Psoas muscle (tissue), 8 donors: Measurements from ENCODE around the gene TNP1. TPM values are rescaled to one million over a fixed set of nuclear protein-coding genes. Genes with fewer than 3 reads are reported as not detected.

ENCODE experiments used
- ATAC-seq, 4 donors: fragments of 200-7000 bp; cut with Tn5 transposase; one replicate each; pipeline ENCODE4 v1.9.1; 2020; ENCODE audit warnings: moderate library complexity in 3 of 4, mild to moderate bottlenecking in 2 of 4
- DNase-seq, 2 donors: peaks; one replicate each; pipeline ENCODE4 v3.0.0-alpha.2; 2020
- H3K27ac ChIP-seq: fragments of 200-600 bp; one replicate; pipeline ENCODE4 v1.8.0; 2022
- H3K27me3 ChIP-seq, 3 donors: fragments of 200-600 bp in 1 of 3; one replicate each; pipeline versions ENCODE4 v1.6.1 to v1.8.0; 2013 to 2022; ENCODE audit warnings: low read length in 2 of 3, mild to moderate bottlenecking in 2 of 3, moderate library complexity in 1 of 3; ENCODE audit not compliant: insufficient read depth in 3 of 3
- H3K36me3 ChIP-seq, 2 donors: fragments of 200-600 bp in 1 of 2; one replicate each; pipeline versions ENCODE4 v1.6.1 to v1.8.0; 2013 to 2022; ENCODE audit warnings: low read depth in 1 of 2, mild to moderate bottlenecking in 1 of 2, moderate library complexity in 1 of 2; ENCODE audit not compliant: insufficient read depth in 1 of 2
- H3K4me1 ChIP-seq: fragments of 200-600 bp; one replicate; pipeline ENCODE4 v1.8.0; 2022
- H3K4me3 ChIP-seq: fragments of 200-600 bp; one replicate; pipeline ENCODE4 v1.8.0; 2022; ENCODE audit warnings: mild to moderate bottlenecking
- H3K9me3 ChIP-seq: fragments of 200-600 bp; one replicate; pipeline ENCODE4 v1.8.0; 2022
- WGBS, 3 donors: extraction: QIAGEN DNeasy Blood & Tissue Kit; methylation state at CpG; one replicate each; pipeline versions ENCODE4 v1.1.6 to v1.1.7; 2013; 5-methylcytosine and 5-hydroxymethylcytosine counted together
- intact Hi-C, 2 donors: fragments of 100-400 bp; cut with DNase I; formaldehyde crosslinking; loops; one replicate each; pipeline versions ENCODE4 v1.11.0 to v1.14.2; 2022
- polyA plus RNA-seq, 3 donors: library from polyadenylated mRNA; stranded (reverse); fragments of 200-250 nt; gene quantifications; one replicate each; pipeline ENCODE4 v1.2.3, GENCODE V29; 2013
- total RNA-seq, 4 donors: library from RNA; stranded (reverse); fragmentation: NEBNext Ultra II Directional in 2 of 4; extraction: Animal tissue kit (Norgen Biotek cat#: 25700) in 2 of 4; gene quantifications; one replicate each; pipeline versions ENCODE4 v1.2.1 to v1.2.4, GENCODE V29; 2021 to 2023
- TF ChIP-seq, protein P1 (sequence below): fragments of 200-600 bp; IDR thresholded peaks from one replicate; pipeline ENCODE4 v1.8.0; 2022; ENCODE audit warnings: antibody characterized with exemption
- donor health status: healthy with polysubstance abuse.
- donor health status: DM: no; HTN: no; CAD: no; lungs with moderate emphysema.
- donor health status: Bipolar disorder and iron deficiency.
- donor health status: healthy.
- donor health status: DM: yes; HTN: yes; CAD: no.
- donor health status: DM: no; HTN: no; CAD: no.
- donor health status: DM: no; HTN: no; CAD: no.
- donor health status: DM: yes; HTN: yes; CAD: no.

The TNP1 gene
- total and polyA plus RNA-seq, 7 donors: not detected

DNA sequence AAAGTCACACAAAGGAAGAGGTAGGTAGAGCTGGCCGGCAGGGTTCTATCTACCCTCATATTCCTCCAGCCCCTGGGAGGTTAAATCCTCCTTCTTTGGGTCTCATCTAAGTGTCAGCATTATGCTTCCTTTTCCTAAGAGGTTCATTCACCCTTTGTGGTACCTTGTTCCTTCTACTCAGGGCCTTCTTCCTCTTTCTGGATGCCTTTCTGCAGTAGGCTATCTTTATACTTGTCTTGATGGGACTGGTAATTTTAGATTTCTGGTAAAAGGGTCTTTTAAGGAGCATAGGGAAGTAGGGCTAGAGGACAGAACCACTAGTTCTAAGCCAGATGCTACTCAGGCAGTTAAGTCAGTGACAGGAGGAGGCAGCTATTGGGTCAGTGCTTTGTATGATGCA, 13.7 kb upstream of the TNP1 start:
- TF ChIP-seq, protein P1, sequence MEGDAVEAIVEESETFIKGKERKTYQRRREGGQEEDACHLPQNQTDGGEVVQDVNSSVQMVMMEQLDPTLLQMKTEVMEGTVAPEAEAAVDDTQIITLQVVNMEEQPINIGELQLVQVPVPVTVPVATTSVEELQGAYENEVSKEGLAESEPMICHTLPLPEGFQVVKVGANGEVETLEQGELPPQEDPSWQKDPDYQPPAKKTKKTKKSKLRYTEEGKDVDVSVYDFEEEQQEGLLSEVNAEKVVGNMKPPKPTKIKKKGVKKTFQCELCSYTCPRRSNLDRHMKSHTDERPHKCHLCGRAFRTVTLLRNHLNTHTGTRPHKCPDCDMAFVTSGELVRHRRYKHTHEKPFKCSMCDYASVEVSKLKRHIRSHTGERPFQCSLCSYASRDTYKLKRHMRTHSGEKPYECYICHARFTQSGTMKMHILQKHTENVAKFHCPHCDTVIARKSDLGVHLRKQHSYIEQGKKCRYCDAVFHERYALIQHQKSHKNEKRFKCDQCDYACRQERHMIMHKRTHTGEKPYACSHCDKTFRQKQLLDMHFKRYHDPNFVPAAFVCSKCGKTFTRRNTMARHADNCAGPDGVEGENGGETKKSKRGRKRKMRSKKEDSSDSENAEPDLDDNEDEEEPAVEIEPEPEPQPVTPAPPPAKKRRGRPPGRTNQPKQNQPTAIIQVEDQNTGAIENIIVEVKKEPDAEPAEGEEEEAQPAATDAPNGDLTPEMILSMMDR: no peak
- Histone ChIP-seq H3K36me3 (no peaks in the 10 kb centered on the region), H3K27me3 (no peaks in the 10 kb centered on the region), H3K4me1 (peaks cover 12% of the 10 kb centered on the region), H3K4me3 (no peak overlapping the region), H3K9me3 (no peaks in the 10 kb centered on the region), H3K27ac (no peak overlapping the region)
- WGBS, 3 donors: 91 to 95% (median 94%) methylated on average over 1 of the region's 1 CpG
- intact Hi-C loops: no loop called here
- DNase-seq (no peak), ATAC-seq (no peak)

DNA sequence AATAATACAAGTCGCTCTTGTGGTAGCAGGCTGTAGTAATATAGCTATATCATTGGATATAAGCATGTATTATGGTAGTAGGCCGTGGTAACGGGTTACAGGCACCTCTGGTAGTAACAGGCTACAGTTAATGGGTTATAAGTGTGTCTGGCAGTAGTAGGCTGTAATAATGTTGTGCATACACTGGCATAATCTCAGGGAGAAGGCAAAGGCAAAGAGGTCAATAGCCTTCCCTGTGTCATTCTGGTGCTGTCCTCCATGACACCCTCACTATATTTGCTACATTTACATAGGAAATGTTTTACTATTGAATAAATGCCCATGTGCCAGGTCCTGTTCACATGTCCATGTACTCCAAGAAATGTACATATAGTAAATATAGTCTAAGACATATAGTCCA, 12.8 kb upstream of the TNP1 start:
- DNase-seq (no peak), ATAC-seq (no peak)
- H3K27ac ChIP-seq: no peak overlapping the region
- intact Hi-C loops: no loop called here
- no peaks in the 10 kb centered on the region for H3K9me3 ChIP-seq
- H3K27me3 ChIP-seq: no peaks in the 10 kb centered on the region
- 93 to 96% (median 93%) methylated on average over 3 of the region's 3 CpGs for WGBS, 3 donors
- TF ChIP-seq, protein P1: no peak
- no peaks in the 10 kb centered on the region for H3K36me3 ChIP-seq
- H3K4me3 ChIP-seq: no peak overlapping the region
- H3K4me1 ChIP-seq: peaks cover 7% of the 10 kb centered on the region

DNA sequence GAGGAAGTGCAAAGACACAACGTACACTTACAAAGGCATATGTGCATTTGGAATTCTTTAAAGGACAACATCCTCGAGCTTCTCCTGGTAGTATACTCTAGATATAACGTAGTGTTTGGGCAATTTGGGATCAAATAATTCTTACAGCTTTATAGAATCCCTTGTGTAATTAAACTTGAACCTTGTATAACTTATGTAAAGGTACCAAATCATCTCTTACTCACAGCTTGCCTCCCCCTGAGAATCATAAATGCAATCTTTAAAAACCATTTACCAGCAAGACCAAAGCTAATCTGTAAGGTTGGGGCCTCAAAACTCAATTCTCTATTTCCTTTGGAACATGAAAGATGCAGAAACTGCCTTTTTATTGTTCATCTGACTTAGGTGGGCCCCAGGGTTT, 12.2 kb upstream of the TNP1 start:
- Histone ChIP-seq H3K27ac (no peak overlapping the region), H3K27me3 (no peaks in the 10 kb centered on the region), H3K4me3 (no peak overlapping the region), H3K36me3 (no peaks in the 10 kb centered on the region), H3K9me3 (no peaks in the 10 kb centered on the region), H3K4me1 (peaks cover under 1% of the 10 kb centered on the region)
- 87 to 94% (median 92%) methylated on average over 3 of the region's 3 CpGs for WGBS, 3 donors
- intact Hi-C loops: no loop called here
- no peak for ATAC-seq
- TF ChIP-seq, protein P1: no peak
- DNase-seq: no peak

DNA sequence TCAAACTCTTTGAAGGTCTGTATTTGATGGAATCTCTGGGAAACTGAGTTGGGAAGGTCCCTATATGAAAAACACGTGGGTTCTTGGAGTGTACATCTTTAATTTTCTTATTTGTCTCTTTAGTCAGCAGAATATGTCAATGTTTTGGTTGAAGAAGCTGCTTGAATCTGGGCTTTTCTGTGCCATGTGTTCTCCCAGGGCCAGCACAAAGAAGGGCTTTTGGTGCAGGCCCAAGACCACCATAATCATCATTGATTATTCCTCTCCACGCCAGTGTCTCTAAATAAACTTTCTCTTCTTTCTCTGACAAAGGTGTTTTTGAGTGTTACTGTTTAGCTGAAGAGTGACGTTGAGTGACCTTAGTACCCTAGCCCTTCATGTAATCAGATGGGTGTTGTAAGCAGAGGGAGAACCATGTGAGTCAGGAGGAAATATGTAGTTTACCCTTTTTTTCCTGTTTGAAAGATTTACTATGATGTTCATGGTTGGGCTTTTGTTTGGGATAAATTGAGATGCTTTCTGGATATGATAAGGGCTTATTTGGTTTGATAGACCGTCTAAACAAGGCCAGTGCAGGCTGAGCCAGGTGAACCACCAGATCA, 11.6 kb upstream of the TNP1 start:
- Histone ChIP-seq H3K27ac (no peak overlapping the region), H3K4me3 (no peak overlapping the region), H3K4me1 (no peaks in the 10 kb centered on the region), H3K27me3 (no peaks in the 10 kb centered on the region), H3K9me3 (no peaks in the 10 kb centered on the region), H3K36me3 (no peaks in the 10 kb centered on the region)
- intact Hi-C loops: no loop called here
- DNase-seq: no peak
- TF ChIP-seq, protein P1: no peak
- no peak for ATAC-seq
- 76 to 93% (median 80%) methylated on average over 4 of the region's 4 CpGs for WGBS, 3 donors
